HepG2 (cell line): ENCODE measurements around the gene PHF3. TPM values are rescaled to one million over a fixed set of nuclear protein-coding genes. Genes with fewer than 3 reads are reported as not detected.

Experiments
- ATAC-seq: fragments of 200-7000 bp; cut with Tn5 transposase; 3 replicates; pipeline ENCODE4 v1.9.1; 2020; ENCODE audit warnings: mild to moderate bottlenecking, moderate library complexity
- BruUV-seq: library from RNA; stranded (reverse); fragments of 400-500 nt; replicated peaks from 2 replicates; lab custom pipeline; 2021; lab: Mats Ljungman, UMichigan
- CTCF ChIA-PET: fragments of 300-600 bp; formaldehyde crosslinking; extraction: SDS; loops from one replicate; lab custom pipeline; 2021; ENCODE audit warnings: low total read pairs, inconsistent platforms, low intra/inter-chr PET ratio; lab: Yijun Ruan, JAX
- POLR2A ChIA-PET: fragments of 350-600 bp; sonication (Branson Sonifier 250); formaldehyde crosslinking; loops from one replicate; lab custom pipeline; 2020; ENCODE audit warnings: antibody characterized with exemption, inconsistent platforms; lab: Yijun Ruan, JAX
- DNase-seq: peaks from one replicate; pipeline ENCODE4 v3.0.0-alpha.2; 2015; ENCODE audit warnings: low spot score
- FAIRE-seq: peaks from 3 replicates; lab custom pipeline; 2011; peaks lifted over from hg19 to GRCh38; lab: Jason Lieb, UNC
- H2AFZ ChIP-seq: one replicate; pipeline ENCODE4 v1.6.1; 2011; ENCODE audit warnings: low read length, inconsistent platforms
- H3K27ac ChIP-seq: fragments of 300-600 bp; 3 replicates; pipeline ENCODE4 v1.8.0; 2011; ENCODE audit warnings: mixed run types, mild to moderate bottlenecking, mixed read lengths, low read length, inconsistent platforms; ENCODE audit not compliant: insufficient read depth; ENCODE audit errors: extremely low read length
- H3K27me3 ChIP-seq, 2 experiments: fragments of 200-600 bp in 1 of 2; 2 replicates in 1 of 2; 3 replicates in 1 of 2; pipeline versions ENCODE4 v1.6.0 to v1.8.0; 2011; ENCODE audit warnings: low read length in 2 of 2, mild to moderate bottlenecking in 2 of 2, moderate library complexity in 2 of 2, inconsistent platforms in 1 of 2; ENCODE audit not compliant: insufficient read depth in 2 of 2, control insufficient read depth in 1 of 2
- H3K36me3 ChIP-seq, 2 experiments: fragments of 200-600 bp in 1 of 2; replicated peaks in 1 of 2; 2 replicates in 1 of 2; 3 replicates in 1 of 2; pipeline versions ENCODE4 v1.5.1 to v1.8.0; 2011; ENCODE audit warnings: low read length in 2 of 2, inconsistent platforms in 1 of 2; ENCODE audit not compliant: insufficient read depth in 2 of 2, control insufficient read depth in 1 of 2
- H3K4me1 ChIP-seq: 2 replicates; pipeline ENCODE4 v1.5.1; 2012; ENCODE audit warnings: low read length, inconsistent platforms; ENCODE audit not compliant: insufficient read depth
- H3K4me2 ChIP-seq: 2 replicates; pipeline ENCODE4 v1.6.0; 2011; ENCODE audit warnings: low read depth, low read length, inconsistent platforms
- H3K4me3 ChIP-seq, 3 experiments: fragments of 200-600 bp in 1 of 3; sonication (generic), shearing (Covaris generic) in 1 of 3; replicated peaks in 1 of 3; 2 replicates each; pipeline ENCODE4 v1.5.1; 2011 to 2016; ENCODE audit warnings: low read length in 3 of 3, inconsistent platforms in 2 of 3, low read depth in 2 of 3, mild to moderate bottlenecking in 2 of 3, control low read depth in 1 of 3, mixed read lengths in 1 of 3; ENCODE audit not compliant: insufficient read depth in 1 of 3
- H3K79me2 ChIP-seq: one replicate; pipeline ENCODE4 v1.6.1; 2011; ENCODE audit warnings: low read length, inconsistent platforms; ENCODE audit not compliant: insufficient read depth
- H3K9ac ChIP-seq: 2 replicates; pipeline ENCODE4 v1.6.0; 2011; ENCODE audit warnings: mild to moderate bottlenecking, low read depth, low read length, inconsistent platforms; ENCODE audit not compliant: insufficient read depth
- H3K9me3 ChIP-seq: 2 replicates; pipeline ENCODE4 v1.5.1; 2012; ENCODE audit warnings: mild to moderate bottlenecking, low read length
- H4K20me1 ChIP-seq: 2 replicates; pipeline ENCODE4 v1.6.0; 2011; ENCODE audit warnings: inconsistent platforms, mild to moderate bottlenecking, low read length, moderate library complexity; ENCODE audit not compliant: insufficient read depth
- FOXJ3 ChIP-seq: sonication (generic); formaldehyde crosslinking; IDR thresholded peaks from 2 replicates; pipeline ENCODE4 v1.4.0; 2020; ENCODE audit warnings: missing genetic modification reagents, mild to moderate bottlenecking, borderline replicate concordance
- HMG20A ChIP-seq: IDR thresholded peaks from 2 replicates; pipeline ENCODE4 v1.6.1; 2016; ENCODE audit warnings: borderline replicate concordance
- HNRNPH1 ChIP-seq: fragments of 200-400 bp; formaldehyde crosslinking; optimal IDR thresholded peaks from 2 replicates; pipeline ENCODE3; 2017; ENCODE audit warnings: mild to moderate bottlenecking, low read depth, low read length
- KLF12 ChIP-seq: sonication (generic); formaldehyde crosslinking; IDR thresholded peaks from 2 replicates; pipeline ENCODE4 v1.4.0; 2020; ENCODE audit warnings: missing genetic modification reagents, borderline replicate concordance
- MAFF ChIP-seq: IDR thresholded peaks from 2 replicates; pipeline ENCODE4 v1.6.1; 2011; ENCODE audit warnings: low read depth, low read length, improper control_type of control experiment
- MAFK ChIP-seq, 2 experiments: IDR thresholded peaks in 1 of 2; conservative IDR thresholded peaks in 1 of 2; 2 replicates each; pipeline ENCODE4 v1.6.1; 2011; ENCODE audit warnings: improper control_type of control experiment in 2 of 2, low read length in 2 of 2
- MED13 ChIP-seq: sonication (generic); formaldehyde crosslinking; IDR thresholded peaks from 2 replicates; pipeline ENCODE4 v1.5.0; 2020; ENCODE audit warnings: missing genetic modification reagents
- NR2F6 ChIP-seq, 2 experiments: IDR thresholded peaks; 2 replicates each; pipeline ENCODE4 v1.6.1; 2016; ENCODE audit warnings: antibody characterized with exemption in 1 of 2, mild to moderate bottlenecking in 1 of 2
- RFX5 ChIP-seq: IDR thresholded peaks from 2 replicates; pipeline ENCODE4 v1.6.1; 2011; ENCODE audit warnings: low read depth, low read length, improper control_type of control experiment
- SNAI1 ChIP-seq: sonication (generic); formaldehyde crosslinking; IDR thresholded peaks from 2 replicates; pipeline ENCODE4 v1.5.0; 2020; ENCODE audit warnings: mild to moderate bottlenecking, missing genetic modification reagents, borderline replicate concordance
- SSRP1 ChIP-seq: IDR thresholded peaks from 2 replicates; pipeline ENCODE4 v1.6.1; 2016; ENCODE audit warnings: control low read depth
- ZNF34 ChIP-seq: sonication (generic); formaldehyde crosslinking; IDR thresholded peaks from 2 replicates; pipeline ENCODE4 v1.4.0; 2020; ENCODE audit warnings: mild to moderate bottlenecking, missing genetic modification reagents, borderline replicate concordance
- ZNF343 ChIP-seq: sonication (generic); formaldehyde crosslinking; IDR thresholded peaks from 2 replicates; pipeline ENCODE4 v1.4.0; 2020; ENCODE audit warnings: mild to moderate bottlenecking, missing genetic modification reagents
- ZNF563 ChIP-seq: sonication (generic); formaldehyde crosslinking; IDR thresholded peaks from 2 replicates; pipeline ENCODE4 v1.8.0; 2022; ENCODE audit warnings: mild to moderate bottlenecking, moderate library complexity, missing genetic modification reagents
- ZNF7 ChIP-seq: IDR thresholded peaks from 2 replicates; pipeline ENCODE4 v1.6.1; 2016; ENCODE audit warnings: missing biosample characterization, missing genetic modification reagents
- ZNF781 ChIP-seq: sonication (generic); formaldehyde crosslinking; IDR thresholded peaks from 2 replicates; pipeline ENCODE4 v1.5.1; 2020; ENCODE audit warnings: borderline replicate concordance, mild to moderate bottlenecking, missing genetic modification reagents; ENCODE audit errors: not compliant biosample characterization
- WGBS: methylation state at CpG from one replicate; pipeline ENCODE4 v1.1.6; 2017; ENCODE audit warnings: low lambda C conversion rate; 5-methylcytosine and 5-hydroxymethylcytosine counted together
- in situ Hi-C: cut with HindIII; loops from 2 replicates; pipeline ENCODE4 v1.10.0; 2017; ENCODE audit warnings: low pct_unique_long_range_greater_than_20kb; ENCODE audit not compliant: extremely low pct_ligation_motif_present
- intact Hi-C: fragments of 100-400 bp; cut with micrococcal nuclease; formaldehyde crosslinking; loops from one replicate; pipeline ENCODE4 v1.10.0; 2022; ENCODE audit not compliant: unreplicated experiment
- polyA plus RNA-seq, 8 experiments: library from polyadenylated mRNA; depleted of rRNA in 3 of 8; stranded (reverse) in 7 of 8; unstranded in 1 of 8; fragments of >200 nt; fragmentation: Illumina TruSeq in 4 of 8; extraction: Trizol in 4 of 8; gene quantifications; 2 replicates each; pipeline versions ENCODE4 v1.2.1 to v1.2.3, GENCODE V29; 2011 to 2016; ENCODE audit warnings: low read depth in 4 of 8, missing spikeins in 1 of 8, mixed read lengths in 1 of 8; ENCODE audit not compliant: insufficient read depth in 1 of 8
- total RNA-seq, 5 experiments: library from RNA; depleted of rRNA; stranded (reverse); fragments of >200 nt; fragmentation: Illumina TruSeq; extraction: Trizol; gene quantifications; 2 replicates each; pipeline ENCODE4 v1.2.3, GENCODE V29; 2016; ENCODE audit warnings: low read depth in 1 of 5
- TF ChIP-seq, protein P1 (sequence below): sonication (generic); formaldehyde crosslinking; IDR thresholded peaks from 2 replicates; pipeline ENCODE4 v1.8.1; 2023; ENCODE audit warnings: mild to moderate bottlenecking, moderate library complexity, missing genetic modification reagents
- TF ChIP-seq, protein P2 (sequence below): sonication (generic); formaldehyde crosslinking; IDR thresholded peaks from 2 replicates; pipeline ENCODE4 v1.5.1; 2020; ENCODE audit warnings: mild to moderate bottlenecking, missing genetic modification reagents, borderline replicate concordance

Gene PHF3
- total and polyA plus RNA-seq, 2 of the 13 experiments (the other 11 are each of a cell fraction or from before 2014, with no cell fraction given), result 19.8 to 70.4 TPM

DNA sequence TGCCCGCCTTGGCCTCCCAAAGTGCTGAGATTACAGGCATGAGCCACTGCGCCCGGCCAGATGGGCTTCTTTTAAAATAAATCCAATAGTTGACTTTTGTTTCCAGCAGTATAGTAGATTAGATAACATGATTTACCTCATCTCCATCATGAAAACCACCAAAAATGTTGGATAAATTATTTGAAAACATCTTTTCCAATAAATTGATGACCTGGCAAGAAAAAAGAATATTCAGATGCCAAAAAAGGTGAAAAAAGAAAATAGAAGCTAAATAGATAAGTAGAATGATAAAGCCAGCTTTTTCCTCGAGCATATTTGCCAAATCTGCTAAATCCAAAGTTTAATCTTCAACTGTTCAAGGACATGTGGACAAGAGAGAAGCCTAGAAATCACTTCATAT lies 109.2 kb downstream of the PHF3 start:
- WGBS, result 71% methylated on average over 4 of the region's 4 CpGs

DNA sequence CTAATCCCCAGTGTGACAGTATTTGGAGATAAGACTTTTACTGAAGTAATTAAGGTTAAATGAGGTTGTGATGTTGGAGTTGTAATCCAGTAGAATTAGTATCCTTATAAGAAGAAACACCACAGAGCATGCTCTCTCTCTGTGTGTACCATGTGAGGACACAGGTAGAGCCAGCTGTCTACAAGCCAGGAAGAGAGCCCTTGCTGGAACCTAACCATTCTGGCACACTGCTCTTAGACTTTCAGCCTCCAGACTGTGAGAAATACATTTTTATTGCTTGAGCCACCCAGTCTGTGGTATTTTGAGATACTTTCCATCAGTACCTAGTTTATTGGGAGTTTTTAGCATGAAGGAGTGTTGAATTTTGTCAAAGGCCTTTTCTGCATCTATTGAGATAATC lies 110.2 kb downstream of the PHF3 start:
- Histone ChIP-seq H3K4me3 (no peak overlapping the region), H3K9me3 (no peaks in the 10 kb centered on the region), H3K27me3 (no peaks in the 10 kb centered on the region), H3K79me2 (no peaks in the 10 kb centered on the region), H3K36me3 (no peaks in the 10 kb centered on the region), H4K20me1 (no peaks in the 10 kb centered on the region), H3K4me2 (no peak overlapping the region), H3K4me1 (peaks cover 16% of the 10 kb centered on the region), H3K27ac (no peak overlapping the region), H3K9ac (no peak overlapping the region), H2AFZ (no peak overlapping the region)
- intact Hi-C loops, result no loop called here
- DNase-seq (no peak), FAIRE-seq (no peak), ATAC-seq (no peak)
- in situ Hi-C loops, result no loop called here
- BruUV-seq, result no TSS peak
- ChIA-PET POLR2A (no interaction called here), CTCF (no interaction called here)
- TF ChIP-seq ZNF34 (no peak), HMG20A (no peak), SSRP1 (CRISPR knock-in tag) (no peak), RFX5 (no peak), ZNF7 (CRISPR knock-in tag) (no peak), KLF12 (CRISPR knock-in tag) (no peak), FOXJ3 (CRISPR knock-in tag) (no peak), HNRNPH1 (no peak), ZNF343 (CRISPR knock-in tag) (no peak), ZNF563 (no peak), ZNF781 (no peak), SNAI1 (CRISPR knock-in tag) (no peak), MED13 (no peak)
- TF ChIP-seq, protein P1, sequence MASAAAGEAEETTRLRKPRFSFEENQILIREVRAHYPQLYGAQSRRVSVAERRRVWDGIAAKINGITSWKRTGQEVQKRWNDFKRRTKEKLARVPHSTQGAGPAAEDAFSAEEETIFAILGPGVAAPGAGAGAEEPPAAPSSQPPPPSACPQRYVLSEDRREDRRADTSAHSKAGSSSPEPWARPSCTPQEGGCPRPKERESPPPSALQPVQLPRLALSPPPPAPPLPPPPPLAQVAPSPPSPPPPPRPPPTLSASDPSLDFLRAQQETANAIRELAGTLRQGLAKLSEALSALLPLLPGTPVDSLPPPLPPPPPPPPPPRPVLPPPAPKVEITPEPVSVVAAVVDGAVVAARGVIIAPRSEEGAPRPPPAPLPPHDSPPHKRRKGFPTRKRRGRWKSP (CRISPR knock-in tag), result no peak
- TF ChIP-seq, protein P2, sequence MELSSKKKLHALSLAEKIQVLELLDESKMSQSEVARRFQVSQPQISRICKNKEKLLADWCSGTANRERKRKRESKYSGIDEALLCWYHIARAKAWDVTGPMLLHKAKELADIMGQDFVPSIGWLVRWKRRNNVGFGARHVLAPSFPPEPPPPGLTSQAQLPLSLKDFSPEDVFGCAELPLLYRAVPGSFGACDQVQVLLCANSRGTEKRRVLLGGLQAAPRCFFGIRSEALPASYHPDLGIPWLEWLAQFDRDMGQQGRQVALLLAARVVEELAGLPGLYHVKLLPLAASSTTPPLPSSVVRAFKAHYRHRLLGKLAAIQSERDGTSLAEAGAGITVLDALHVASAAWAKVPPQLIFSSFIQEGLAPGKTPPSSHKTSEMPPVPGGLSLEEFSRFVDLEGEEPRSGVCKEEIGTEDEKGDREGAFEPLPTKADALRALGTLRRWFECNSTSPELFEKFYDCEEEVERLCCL (CRISPR knock-in tag), result no peak

More for the DNA sequence above, 109.2 kb downstream of the PHF3 start:
- intact Hi-C loops, result no loop called here
- Histone ChIP-seq H3K4me3 (no peak overlapping the region), H3K4me1 (peaks cover 16% of the 10 kb centered on the region), H3K9ac (no peak overlapping the region), H3K36me3 (no peaks in the 10 kb centered on the region), H3K4me2 (no peak overlapping the region), H2AFZ (no peak overlapping the region), H3K27ac (no peak overlapping the region), H3K27me3 (no peaks in the 10 kb centered on the region), H3K9me3 (no peaks in the 10 kb centered on the region), H3K79me2 (no peaks in the 10 kb centered on the region), H4K20me1 (no peaks in the 10 kb centered on the region)
- in situ Hi-C loops, result no loop called here
- ATAC-seq (no peak), FAIRE-seq (no peak), DNase-seq (no peak)
- no TSS peak for BruUV-seq
- ChIA-PET CTCF (no interaction called here), POLR2A (no interaction called here)
- TF ChIP-seq MAFK (conservative IDR thresholded peaks at IDR 0.05 in 1 of 2, IDR thresholded peaks at IDR 0.05 in 1 of 2; ENCODE audit: low read length in 2 of 2) (peak; percentile 85 to 90), NR2F6 (IDR thresholded peaks at IDR 0.05) (no peak), NR2F6 (CRISPR knock-in tag; IDR thresholded peaks at IDR 0.05) (no peak), MAFF (peak; percentile 82)
